Small intestine (tissue), 7 donors: ENCODE data around the gene BRINP1. TPM values are rescaled to one million over a fixed set of nuclear protein-coding genes. Genes with fewer than 3 reads are reported as not detected.
A peak's percentile ranks its signal among the peaks of the same experiment; 100 is the strongest.

Experiments used
- DNase-seq, 2 donors: peaks; one replicate each; pipeline versions ENCODE4 v3.0.0 to v3.0.0-alpha.2; 2013
- FAIRE-seq: peaks from 2 replicates; lab custom pipeline; 2012; peaks lifted over from hg19 to GRCh38; lab: Jason Lieb, UNC
- H3K27ac ChIP-seq, 3 donors: one replicate each; pipeline ENCODE4 v1.5.1; 2013; ENCODE audit warnings: low read length in 2 of 3, mild to moderate bottlenecking in 2 of 3, control low read depth in 1 of 3, inconsistent platforms in 1 of 3, low read depth in 1 of 3, moderate library complexity in 1 of 3
- H3K27me3 ChIP-seq, 3 donors: one replicate each; pipeline ENCODE4 v1.6.1; 2013; ENCODE audit warnings: low read length in 3 of 3, inconsistent platforms in 1 of 3; ENCODE audit not compliant: control insufficient read depth in 3 of 3, insufficient read depth in 3 of 3
- H3K36me3 ChIP-seq, 3 donors: one replicate each; pipeline ENCODE4 v1.6.1; 2013; ENCODE audit warnings: low read length in 3 of 3, inconsistent platforms in 1 of 3, low read depth in 1 of 3, mild to moderate bottlenecking in 1 of 3, moderate library complexity in 1 of 3; ENCODE audit not compliant: control insufficient read depth in 3 of 3, insufficient read depth in 2 of 3
- H3K4me1 ChIP-seq, 3 donors: one replicate each; pipeline ENCODE4 v1.6.1; 2013; ENCODE audit warnings: low read length in 2 of 3, inconsistent platforms in 1 of 3, low read depth in 1 of 3, mild to moderate bottlenecking in 1 of 3, moderate library complexity in 1 of 3; ENCODE audit not compliant: control insufficient read depth in 3 of 3, insufficient read depth in 2 of 3
- H3K4me3 ChIP-seq, 3 donors: one replicate each; pipeline ENCODE4 v1.5.1; 2013; ENCODE audit warnings: low read length in 3 of 3, control low read depth in 1 of 3, inconsistent platforms in 1 of 3, low read depth in 1 of 3, mild to moderate bottlenecking in 1 of 3, moderate library complexity in 1 of 3
- H3K9me3 ChIP-seq, 2 donors: one replicate each; pipeline ENCODE4 v1.6.1; 2013; ENCODE audit warnings: low read depth in 1 of 2, low read length in 1 of 2; ENCODE audit not compliant: control insufficient read depth in 2 of 2, insufficient read depth in 1 of 2
- WGBS, 3 donors: extraction: QIAGEN DNeasy Blood & Tissue Kit; methylation state at CpG; one replicate each; pipeline ENCODE4 v1.1.7; 2013; 5-methylcytosine and 5-hydroxymethylcytosine counted together
- polyA plus RNA-seq, 4 donors: library from polyadenylated mRNA; stranded (reverse) in 3 of 4; unstranded in 1 of 4; fragments of 200-250 nt in 3 of 4; fragments of 120-200 nt in 1 of 4; gene quantifications; one replicate each; pipeline versions ENCODE4 v1.2.1 to v1.2.3, GENCODE V29; 2013
- donor health status: healthy with polysubstance abuse.
- donor health status: control.
- donor health status: control.
- donor health status: Bipolar disorder and iron deficiency.
- donor health status: healthy.

The BRINP1 gene
- polyA plus RNA-seq, 4 donors, result 0.19 to 2.3 TPM; not detected in 2

GRCh38 chr9:119137479-119137878 is 231.8 kb downstream of the BRINP1 start:
- no peaks in the 10 kb centered on the region for H3K36me3 ChIP-seq
- H3K27ac ChIP-seq, result no peak overlapping the region
- no peak for DNase-seq
- H3K27me3 ChIP-seq, result no peaks in the 10 kb centered on the region
- WGBS, 3 donors, result 79 to 88% (median 82%) methylated on average over 2 of the region's 2 CpGs
- FAIRE-seq, result no peak
- no peak overlapping the region for H3K4me3 ChIP-seq
- H3K4me1 ChIP-seq, result no peaks in the 10 kb centered on the region
- H3K9me3 ChIP-seq, result peaks cover 0 to 3% of the 10 kb centered on the region in 2 donors

GRCh38 chr9:119126040-119126439 is 243.2 kb downstream of the BRINP1 start:
- Histone ChIP-seq H3K27me3 (no peaks in the 10 kb centered on the region), H3K36me3 (no peaks in the 10 kb centered on the region), H3K4me1 (no peaks in the 10 kb centered on the region), H3K9me3 (no peaks in the 10 kb centered on the region), H3K4me3 (no peak overlapping the region), H3K27ac (no peak overlapping the region)
- DNase-seq (peak; percentile 5 to 20), FAIRE-seq (no peak)
- WGBS, 3 donors, result 17 to 49% (median 26%) methylated on average over 2 of the region's 2 CpGs

GRCh38 chr9:119121899-119122298 is 247.3 kb downstream of the BRINP1 start:
- Histone ChIP-seq H3K36me3 (no peaks in the 10 kb centered on the region), H3K4me3 (no peak overlapping the region), H3K27ac (no peak overlapping the region), H3K4me1 (no peaks in the 10 kb centered on the region), H3K27me3 (no peaks in the 10 kb centered on the region), H3K9me3 (no peaks in the 10 kb centered on the region)
- FAIRE-seq (no peak), DNase-seq (no peak)
- 86 to 90% (median 88%) methylated on average over 1 of the region's 1 CpG for WGBS, 3 donors

GRCh38 chr9:119117409-119117808 is 251.8 kb downstream of the BRINP1 start:
- no peaks in the 10 kb centered on the region for H3K36me3 ChIP-seq
- H3K27ac ChIP-seq, result no peak overlapping the region
- no peaks in the 10 kb centered on the region for H3K9me3 ChIP-seq
- FAIRE-seq, result no peak
- no peak for DNase-seq
- no peaks in the 10 kb centered on the region for H3K27me3 ChIP-seq
- no peak overlapping the region for H3K4me3 ChIP-seq
- no peaks in the 10 kb centered on the region for H3K4me1 ChIP-seq
